ENCODE measurements around the gene TMCO1. TPM values are rescaled to one million over a fixed set of nuclear protein-coding genes. Genes with fewer than 3 reads are reported as not detected.
A peak's percentile ranks its signal among the peaks of the same experiment; 100 is the strongest.
"Not testable (repeated sequence)": the region's sequence is repeated elsewhere in the genome, so short reads cannot be mapped to it uniquely, and the experiment has no call there.

TMCO1 gene
- total RNA-seq, 1 donor from 2014 or later, result 95.0 TPM

DNA sequence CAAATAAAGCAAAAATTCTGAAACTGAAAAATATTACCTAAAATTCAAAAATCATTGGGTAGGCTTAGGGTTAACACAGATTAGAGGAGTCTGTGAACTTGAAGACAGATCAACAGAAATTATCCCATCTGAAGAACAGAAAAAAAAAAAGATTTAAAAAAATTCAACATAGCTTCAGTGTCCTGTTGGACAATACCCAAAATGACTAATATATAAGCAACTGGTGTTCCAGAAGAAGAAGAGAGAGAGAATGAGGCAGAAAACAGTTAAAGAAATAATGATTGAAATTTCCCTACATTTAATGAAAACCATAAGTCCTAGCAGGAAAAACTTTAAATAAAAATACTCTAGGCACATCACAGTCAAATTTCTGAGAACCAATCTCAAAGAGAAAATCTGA, 31.5 kb downstream of the TMCO1 start:
- H3K36me3 Mint-ChIP-seq, result peaks cover 30% of the 10 kb centered on the region
- H3K27ac Mint-ChIP-seq, result no peak overlapping the region
- DNase-seq (ENCODE audit: extremely low spot score, unreplicated experiment), result no peak
- no peak for TF ChIP-seq CTCF (conservative IDR thresholded peaks at IDR 0.05)
- no peak overlapping the region for H3K4me3 Mint-ChIP-seq
- H3K27me3 Mint-ChIP-seq, result no peaks in the 10 kb centered on the region
- H3K4me1 Mint-ChIP-seq (ENCODE audit: unreplicated experiment), result peaks cover 12% of the 10 kb centered on the region
- no peaks in the 10 kb centered on the region for H3K9me3 Mint-ChIP-seq

DNA sequence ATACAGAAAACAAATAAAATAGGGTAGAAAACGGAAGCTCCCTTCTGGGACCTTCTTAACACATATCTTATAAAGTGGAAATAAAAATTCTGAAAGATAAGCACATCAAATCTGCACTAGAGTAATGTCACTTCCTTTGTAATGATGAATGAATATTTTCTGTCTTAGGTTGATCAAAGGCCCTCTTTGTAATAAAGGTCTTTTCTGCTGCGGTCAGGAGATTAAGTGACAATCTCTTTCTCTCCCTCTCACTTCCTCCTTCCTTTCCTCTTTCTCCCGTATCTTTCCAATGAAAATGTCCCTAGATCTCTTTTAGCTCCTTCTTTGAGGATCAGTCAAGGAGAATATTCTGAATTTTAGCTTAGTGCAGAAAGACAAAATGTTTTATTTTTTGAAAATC, 33.8 kb downstream of the TMCO1 start:
- DNase-seq (ENCODE audit: extremely low spot score, unreplicated experiment), result no peak
- Mint-ChIP-seq H3K4me1 (ENCODE audit: unreplicated experiment) (peaks cover 12% of the 10 kb centered on the region), H3K9me3 (no peaks in the 10 kb centered on the region), H3K36me3 (peaks cover 16% of the 10 kb centered on the region), H3K27ac (no peak overlapping the region), H3K4me3 (no peak overlapping the region), H3K27me3 (no peaks in the 10 kb centered on the region)
- TF ChIP-seq CTCF (conservative IDR thresholded peaks at IDR 0.05), result no peak

- DNase-seq (ENCODE audit: extremely low spot score, unreplicated experiment), result no peak
- Mint-ChIP-seq H3K27me3 (no peaks in the 10 kb centered on the region), H3K4me1 (ENCODE audit: unreplicated experiment) (no peaks in the 10 kb centered on the region), H3K4me3 (no peak overlapping the region), H3K36me3 (peaks cover 6% of the 10 kb centered on the region), H3K9me3 (no peaks in the 10 kb centered on the region), H3K27ac (no peak overlapping the region)
- no peak for TF ChIP-seq CTCF (conservative IDR thresholded peaks at IDR 0.05)
Observed at GRCh38 chr1:165726841-165727240, 41.8 kb downstream of the TMCO1 start.

- no peaks in the 10 kb centered on the region for H3K4me1 Mint-ChIP-seq (ENCODE audit: unreplicated experiment)
- TF ChIP-seq CTCF (conservative IDR thresholded peaks at IDR 0.05), result no peak
- no peak overlapping the region for H3K4me3 Mint-ChIP-seq
- no peak overlapping the region for H3K27ac Mint-ChIP-seq
- DNase-seq (ENCODE audit: extremely low spot score, unreplicated experiment), result no peak
- no peaks in the 10 kb centered on the region for H3K9me3 Mint-ChIP-seq
- H3K36me3 Mint-ChIP-seq, result peaks cover 6% of the 10 kb centered on the region
- H3K27me3 Mint-ChIP-seq, result no peaks in the 10 kb centered on the region
Observed at GRCh38 chr1:165726169-165726568, 42.5 kb downstream of the TMCO1 start.

GRCh38 chr1:165717918-165718515, 50.7 kb downstream of the TMCO1 start:
- Mint-ChIP-seq H3K4me1 (ENCODE audit: unreplicated experiment) (no peaks in the 10 kb centered on the region), H3K9me3 (peaks cover 4% of the 10 kb centered on the region), H3K4me3 (no peak overlapping the region), H3K27ac (no peak overlapping the region), H3K36me3 (no peaks in the 10 kb centered on the region), H3K27me3 (no peaks in the 10 kb centered on the region)
- TF ChIP-seq CTCF (conservative IDR thresholded peaks at IDR 0.05), result peak; percentile 79
- DNase-seq (ENCODE audit: extremely low spot score, unreplicated experiment), result no peak

DNA sequence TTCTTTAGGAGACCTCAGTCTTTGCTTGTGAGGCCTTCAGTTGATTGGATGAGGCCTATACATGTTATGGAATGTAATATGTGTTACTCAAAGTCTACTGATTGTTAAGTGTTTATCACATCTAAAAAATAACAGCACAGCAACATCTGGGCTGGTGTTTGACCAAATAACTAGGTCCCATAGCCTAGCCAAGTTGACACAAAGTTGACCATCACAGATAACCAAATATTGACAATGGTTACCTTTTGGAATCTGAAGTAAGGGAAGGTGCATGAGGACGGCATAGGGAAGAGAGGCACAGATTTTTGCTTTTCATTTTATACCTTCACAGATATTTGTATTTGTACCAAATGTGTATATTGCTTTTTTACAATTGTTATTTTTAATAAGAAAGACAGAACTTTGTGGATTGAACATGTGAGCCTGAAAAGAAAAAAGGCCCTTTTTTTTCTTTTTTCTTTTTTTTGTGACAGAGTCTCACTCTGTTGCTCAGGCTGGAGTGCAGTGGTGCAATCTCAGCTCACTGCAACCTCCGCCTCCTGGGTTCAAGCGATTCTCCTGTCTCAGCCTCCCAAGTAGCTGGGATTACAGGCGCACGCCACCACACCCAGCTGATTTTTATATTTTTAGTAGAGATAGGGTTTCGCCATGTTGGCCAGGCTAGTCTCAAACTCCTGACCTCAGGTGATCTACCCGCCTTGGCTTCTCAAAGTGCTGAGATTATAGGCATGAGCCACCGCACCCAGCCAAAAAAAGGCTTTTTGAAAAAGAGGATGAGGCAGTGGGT, 52.2 kb downstream of the TMCO1 start:
- not testable (repeated sequence) for H3K9me3 Mint-ChIP-seq; DNase-seq (ENCODE audit: extremely low spot score, unreplicated experiment); H3K27ac Mint-ChIP-seq; H3K36me3 Mint-ChIP-seq; H3K4me1 Mint-ChIP-seq (ENCODE audit: unreplicated experiment); H3K27me3 Mint-ChIP-seq; H3K4me3 Mint-ChIP-seq

Data from type B pancreatic cell (in vitro differentiated cells).